Left ventricle myocardium inferior (tissue), 1 donor: ENCODE results near the gene AXL. TPM values are rescaled to one million over a fixed set of nuclear protein-coding genes. Genes with fewer than 3 reads are reported as not detected.

Experiments used
- DNase-seq: peaks from one replicate; pipeline ENCODE4 v3.0.0-alpha.2; 2020
- H3K27ac ChIP-seq: fragments of 200-600 bp; replicated peaks from 2 replicates; pipeline ENCODE4 v1.8.0; 2021
- H3K27me3 ChIP-seq: fragments of 200-600 bp; 2 replicates; pipeline ENCODE4 v1.8.0; 2021; ENCODE audit warnings: low read depth
- H3K36me3 ChIP-seq: fragments of 200-600 bp; 2 replicates; pipeline ENCODE4 v1.8.0; 2021
- H3K4me1 ChIP-seq: fragments of 200-600 bp; 2 replicates; pipeline ENCODE4 v1.8.0; 2021
- H3K4me3 ChIP-seq: fragments of 200-600 bp; 2 replicates; pipeline ENCODE4 v1.8.0; 2021; ENCODE audit warnings: mild to moderate bottlenecking, moderate library complexity
- H3K9me3 ChIP-seq: fragments of 200-600 bp; replicated peaks from 2 replicates; pipeline ENCODE4 v1.8.0; 2021
- CTCF ChIP-seq: fragments of 200-600 bp; IDR thresholded peaks from 2 replicates; pipeline ENCODE4 v1.8.0; 2021; ENCODE audit warnings: antibody characterized with exemption, mild to moderate bottlenecking, borderline replicate concordance
- intact Hi-C: fragments of 100-400 bp; cut with micrococcal nuclease; formaldehyde crosslinking; loops from one replicate; pipeline ENCODE4 v1.11.0; 2022
- total RNA-seq: library from RNA; stranded (reverse); fragmentation: NEBNext Ultra II Directional; extraction: Animal tissue kit (Norgen Biotek cat#: 25700); gene quantifications from one replicate; pipeline ENCODE4 v1.2.1, GENCODE V29; 2021
- donor health status: DM: no; HTN: yes; CAD: no; lungs with severe emphysema.

The AXL gene
- total RNA-seq, 1 donor from 2014 or later = 13.6 TPM

GRCh38 chr19:41305927-41306793 lies 87.1 kb downstream of the AXL start:
- peak overlapping the region; percentile 31 for H3K27ac ChIP-seq
- peaks cover 68% of the 10 kb centered on the region for H3K36me3 ChIP-seq
- H3K9me3 ChIP-seq = no peaks in the 10 kb centered on the region
- H3K27me3 ChIP-seq = no peaks in the 10 kb centered on the region
- no peak for TF ChIP-seq CTCF
- no peak overlapping the region for H3K4me3 ChIP-seq
- no peak for DNase-seq
- intact Hi-C loops = no loop called here
- H3K4me1 ChIP-seq = peaks cover 72% of the 10 kb centered on the region

GRCh38 chr19:41307090-41307875 lies 88.3 kb downstream of the AXL start:
- Histone ChIP-seq H3K27ac (peak overlapping the region; percentile 98), H3K27me3 (no peaks in the 10 kb centered on the region), H3K9me3 (no peaks in the 10 kb centered on the region), H3K4me1 (peaks cover 74% of the 10 kb centered on the region), H3K4me3 (no peak overlapping the region), H3K36me3 (peaks cover 61% of the 10 kb centered on the region)
- TF ChIP-seq CTCF = no peak
- DNase-seq = no peak
- intact Hi-C loops = no loop called here

GRCh38 chr19:41307954-41308449 lies 89.0 kb downstream of the AXL start:
- intact Hi-C loops = no loop called here
- H3K4me3 ChIP-seq = no peak overlapping the region
- H3K4me1 ChIP-seq = peaks cover 70% of the 10 kb centered on the region
- peak overlapping the region; percentile 98 for H3K27ac ChIP-seq
- H3K36me3 ChIP-seq = peaks cover 61% of the 10 kb centered on the region
- no peak for DNase-seq
- TF ChIP-seq CTCF = no peak
- no peaks in the 10 kb centered on the region for H3K27me3 ChIP-seq
- no peaks in the 10 kb centered on the region for H3K9me3 ChIP-seq

GRCh38 chr19:41308450-41309179 lies 89.6 kb downstream of the AXL start:
- H3K36me3 ChIP-seq = peaks cover 61% of the 10 kb centered on the region
- peak; percentile 93 for DNase-seq
- H3K9me3 ChIP-seq = no peaks in the 10 kb centered on the region
- intact Hi-C loops = no loop called here
- H3K4me3 ChIP-seq = peak overlapping the region; percentile 83
- H3K27me3 ChIP-seq = no peaks in the 10 kb centered on the region
- TF ChIP-seq CTCF = peak; percentile 99
- peaks cover 70% of the 10 kb centered on the region for H3K4me1 ChIP-seq
- peak overlapping the region; percentile 98 for H3K27ac ChIP-seq
